NCI-H774 (cell line): Measurements from ENCODE around the gene ZNF362.

Source experiments
- DNase-seq: peaks from one replicate; lab custom pipeline; 2025; lab: John Stamatoyannopoulos, UW

ZNF362 gene

DNA sequence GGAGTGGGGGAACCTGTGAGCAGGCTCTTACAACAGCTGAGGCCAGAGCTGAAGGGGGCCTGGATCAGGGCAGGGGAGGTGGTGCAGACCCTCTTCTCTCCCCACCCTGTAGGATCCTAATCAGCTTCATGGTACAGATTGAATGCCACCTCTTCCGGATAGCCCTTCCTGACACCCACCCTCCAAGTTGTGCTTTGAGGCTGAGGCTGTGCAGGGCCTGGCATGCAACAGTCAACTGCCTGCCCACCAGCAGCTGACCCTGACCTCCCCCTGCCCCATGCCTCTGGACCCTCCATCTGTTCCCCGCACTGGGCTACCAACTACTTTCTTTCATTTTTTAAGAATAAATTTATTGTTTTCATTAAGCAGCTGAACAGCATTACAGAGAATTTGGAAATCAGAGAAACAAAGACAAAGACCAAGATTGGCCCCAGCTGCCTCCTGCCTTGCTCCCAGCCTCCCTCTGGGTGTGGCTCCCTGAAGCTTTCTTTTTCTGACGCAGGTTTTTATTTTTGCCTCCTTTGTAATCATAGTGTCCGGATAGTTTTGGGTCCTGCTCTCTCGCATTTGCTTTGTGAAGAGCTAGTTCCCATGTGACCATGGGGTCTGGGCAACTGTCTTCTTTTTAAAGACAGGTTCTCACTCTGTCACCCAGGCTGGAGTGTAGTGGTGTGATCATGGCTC lies 12.8 kb downstream of the ZNF362 start:
- no peak for DNase-seq

DNA sequence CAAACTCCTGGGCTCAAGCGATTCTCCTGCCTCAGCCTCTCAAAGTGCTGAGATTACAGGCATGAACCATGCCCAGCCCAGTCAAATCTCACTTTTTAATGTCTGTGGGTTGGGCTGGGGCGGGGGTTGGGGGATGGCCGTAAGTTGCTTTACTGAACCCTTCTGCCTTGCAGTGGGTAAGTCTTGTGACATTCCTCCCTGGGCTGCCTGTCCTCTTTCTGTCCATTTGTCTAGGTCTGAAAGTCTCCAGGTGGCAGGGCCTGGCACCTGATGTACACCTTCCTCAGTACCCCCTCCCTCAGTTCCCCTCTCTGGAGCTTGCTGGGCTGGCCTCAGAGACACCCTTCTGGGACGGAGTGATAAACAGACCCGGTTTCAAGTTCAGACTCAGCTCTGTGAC lies 13.3 kb downstream of the ZNF362 start:
- no peak for DNase-seq

- no peak for DNase-seq
Observed at GRCh38 chr1:33270379-33270778, 14.1 kb downstream of the ZNF362 start.

DNA sequence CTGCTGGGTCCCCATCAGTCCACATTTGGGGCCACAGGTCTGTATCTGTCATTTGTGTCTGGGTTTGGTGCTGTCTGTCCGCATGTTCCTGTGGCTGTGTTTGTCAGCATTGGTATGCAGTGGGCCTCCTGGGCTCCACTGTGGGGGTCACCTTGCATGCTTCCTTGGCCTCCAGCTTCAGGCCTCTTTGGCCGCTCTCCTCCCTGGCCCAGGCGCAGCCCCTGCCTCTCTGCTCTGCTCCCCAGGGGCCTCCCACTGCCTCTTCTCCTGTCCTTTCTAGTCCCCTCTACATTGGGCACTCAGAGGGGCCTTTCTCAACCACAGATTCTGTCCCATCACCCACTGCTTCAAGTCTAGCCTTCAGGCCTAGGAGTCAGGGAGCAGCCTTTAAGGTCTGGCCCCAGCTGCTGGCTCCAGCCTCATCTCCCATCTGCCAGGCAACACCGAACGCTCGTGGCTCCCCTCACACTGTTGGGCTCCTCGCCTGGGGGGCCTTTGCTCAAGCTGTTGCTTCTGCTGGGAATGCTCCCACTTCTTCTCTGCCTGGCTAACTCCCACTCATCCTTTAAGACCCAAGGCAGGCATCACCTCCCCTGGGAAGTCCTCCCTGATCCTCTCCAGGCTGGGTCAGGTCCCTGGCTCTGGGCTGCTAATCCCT lies 14.6 kb downstream of the ZNF362 start:
- DNase-seq: no peak

GRCh38 chr1:33271666-33272505 lies 15.6 kb downstream of the ZNF362 start:
- no peak for DNase-seq

DNA sequence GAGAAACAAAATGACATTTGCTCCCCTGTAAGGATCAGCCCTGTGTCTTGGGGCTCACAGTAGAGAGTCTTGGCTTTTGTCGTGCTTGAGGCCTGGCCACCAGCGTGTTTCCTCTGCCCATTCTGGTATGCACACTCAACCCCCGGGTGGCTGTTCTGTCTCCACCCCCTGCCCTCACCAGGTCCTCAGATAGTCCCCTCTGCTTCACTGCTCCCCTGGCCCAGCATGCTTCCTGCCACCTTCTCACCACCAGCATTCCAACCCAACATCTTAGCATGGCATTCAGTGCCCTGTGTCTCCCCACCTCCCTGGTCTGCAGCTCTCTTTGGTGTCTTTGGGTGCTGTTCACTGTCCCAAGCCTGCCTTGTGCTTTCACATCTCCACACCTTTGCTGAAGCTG lies 16.2 kb downstream of the ZNF362 start:
- no peak for DNase-seq

GRCh38 chr1:33272930-33273329 lies 16.6 kb downstream of the ZNF362 start:
- no peak for DNase-seq

GRCh38 chr1:33273406-33273805 lies 17.1 kb downstream of the ZNF362 start:
- no peak for DNase-seq

DNA sequence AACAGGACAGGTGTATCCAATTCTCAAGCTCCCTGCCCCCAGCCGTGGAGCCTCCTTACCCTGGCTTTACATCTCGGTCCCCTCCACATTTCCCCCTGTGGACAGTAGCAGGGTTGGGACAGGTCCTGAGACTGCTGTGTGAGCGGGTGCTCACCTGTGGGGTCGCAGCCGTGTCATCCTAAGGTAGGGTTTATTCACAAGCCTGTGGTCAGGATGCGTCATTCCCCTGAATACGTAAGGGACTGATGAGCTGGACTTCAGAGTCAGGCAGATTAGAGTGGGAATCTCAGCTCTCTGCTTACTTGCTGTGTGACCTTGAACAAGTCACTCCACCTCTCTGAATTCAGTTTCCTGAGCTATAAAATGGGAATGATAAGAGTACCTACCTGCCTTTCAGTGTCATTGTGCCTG lies 17.7 kb downstream of the ZNF362 start:
- no peak for DNase-seq

DNA sequence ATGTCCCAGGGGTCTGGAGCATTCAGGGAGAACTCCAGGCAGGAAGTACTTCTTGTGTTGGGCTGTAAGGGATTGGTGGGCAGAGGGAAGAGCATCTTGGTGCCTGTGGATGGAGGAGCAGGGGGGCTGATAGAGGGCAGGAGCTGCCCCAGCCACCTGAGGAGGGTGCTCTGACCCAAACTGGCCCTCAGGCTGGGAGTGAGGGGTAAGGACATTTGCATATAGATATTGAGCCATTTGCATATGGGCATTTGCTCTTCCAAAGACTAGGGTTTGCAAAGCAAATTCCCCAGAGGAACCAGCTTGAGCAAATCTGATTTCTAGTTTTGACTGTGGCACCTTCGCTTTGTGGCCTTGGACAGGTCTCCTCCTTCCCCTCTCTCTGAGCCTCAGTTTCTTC lies 18.2 kb downstream of the ZNF362 start:
- no peak for DNase-seq

DNA sequence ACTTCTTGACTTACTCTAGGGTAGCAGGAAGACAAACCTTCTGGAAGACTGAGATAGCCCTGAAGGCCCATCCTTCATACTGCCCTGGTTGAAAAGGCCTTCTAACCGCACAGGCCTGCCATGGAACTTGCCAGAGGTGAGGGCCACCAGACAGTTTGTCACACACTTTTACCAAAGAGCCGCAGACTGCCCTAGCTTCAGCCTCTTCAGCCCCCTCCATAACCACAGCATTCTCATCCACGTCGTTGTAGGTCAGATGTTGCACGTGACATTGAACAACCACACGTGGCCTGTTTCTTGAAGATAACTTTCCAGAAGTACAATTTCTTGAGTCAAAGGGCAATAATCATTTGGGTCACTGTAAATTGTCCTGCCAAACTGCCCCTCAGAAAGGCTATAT lies 18.9 kb downstream of the ZNF362 start:
- DNase-seq: no peak

GRCh38 chr1:33275706-33276572 lies 19.6 kb downstream of the ZNF362 start:
- no peak for DNase-seq

DNA sequence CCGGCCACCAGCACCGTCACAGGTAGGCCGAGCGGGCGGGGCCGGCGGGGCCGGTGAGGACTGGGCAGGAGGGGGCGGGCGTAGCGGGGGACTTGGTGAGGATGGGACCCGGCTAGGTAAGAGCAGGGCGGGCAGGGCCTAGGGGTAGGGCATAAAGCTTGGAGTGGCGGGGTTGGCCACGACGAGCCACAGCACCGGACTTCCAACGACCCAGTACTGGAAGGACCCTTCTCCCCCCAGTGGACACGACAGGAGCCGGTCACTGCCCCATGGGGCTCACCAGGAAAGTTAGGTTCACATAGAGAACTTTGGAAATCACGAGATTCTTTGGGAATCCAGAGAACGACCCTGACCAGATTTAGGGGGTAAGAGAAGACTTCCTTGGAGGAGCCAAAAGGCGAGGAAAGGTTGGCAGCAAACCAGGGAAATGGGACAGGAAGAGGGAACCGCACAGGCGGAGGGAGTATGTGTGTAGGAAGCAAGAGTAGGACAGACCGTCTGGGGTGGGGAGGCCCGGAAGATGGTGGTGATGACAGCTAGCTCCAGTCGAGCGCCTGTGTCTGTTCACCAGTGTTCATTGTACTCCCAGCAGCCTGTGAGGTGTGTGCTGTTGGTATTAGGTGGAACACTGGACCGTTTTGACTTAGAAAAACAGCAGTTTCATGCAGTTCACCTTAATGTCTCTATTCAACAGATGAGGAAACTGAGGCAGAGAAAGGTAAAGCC lies 20.4 kb downstream of the ZNF362 start:
- DNase-seq: no peak

DNA sequence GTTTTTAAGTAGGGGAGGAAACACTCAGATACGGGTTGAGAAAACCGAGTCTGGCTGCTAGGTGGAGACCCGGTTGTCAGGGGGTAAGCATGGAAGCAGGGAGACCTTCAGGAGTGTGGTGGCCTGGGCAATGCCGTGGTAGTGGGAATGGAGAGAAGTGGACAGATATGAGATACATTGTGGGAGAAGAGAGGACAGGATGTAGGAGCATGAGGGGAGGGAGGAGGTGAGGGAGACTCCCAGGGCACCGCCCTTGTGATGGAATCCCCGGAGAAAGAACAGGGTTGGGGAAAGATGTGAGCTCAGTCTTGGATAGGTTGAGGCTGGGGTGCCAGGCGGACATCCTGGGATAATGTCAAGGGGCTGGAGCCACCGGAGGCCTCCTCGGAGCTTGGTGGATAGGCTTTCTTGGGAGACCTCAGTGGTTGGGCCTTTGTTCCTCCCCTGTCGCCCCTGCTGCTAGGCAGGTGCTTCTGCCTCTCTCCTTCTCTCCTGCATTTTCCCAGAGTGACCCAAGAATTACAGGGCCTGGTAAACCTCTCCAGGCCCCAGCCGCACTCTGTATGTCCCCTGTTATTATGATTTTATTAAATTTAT lies 21.3 kb downstream of the ZNF362 start:
- DNase-seq: no peak

DNA sequence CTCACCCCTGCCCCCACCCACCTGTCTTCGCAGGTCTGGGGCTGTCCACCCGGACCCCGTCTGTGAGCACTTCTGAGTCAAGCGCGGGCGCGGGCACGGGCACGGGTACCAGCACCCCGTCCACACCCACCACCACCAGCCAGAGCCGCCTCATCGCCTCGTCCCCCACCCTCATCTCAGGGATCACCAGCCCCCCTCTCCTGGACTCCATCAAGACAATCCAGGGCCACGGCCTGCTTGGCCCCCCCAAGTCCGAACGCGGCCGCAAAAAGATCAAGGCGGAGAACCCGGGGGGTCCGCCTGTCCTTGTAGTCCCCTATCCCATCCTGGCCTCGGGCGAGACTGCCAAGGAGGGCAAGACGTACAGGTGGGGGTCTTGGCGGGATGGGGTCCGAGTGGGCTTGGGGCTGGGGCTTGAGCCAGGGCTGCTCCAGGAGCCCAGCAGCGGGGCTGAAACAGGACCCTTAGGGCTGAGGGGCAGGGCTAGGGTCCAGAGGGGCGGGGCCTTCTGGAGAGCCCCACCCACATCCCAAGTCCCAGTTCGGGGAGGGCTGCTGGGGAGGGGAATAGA lies 23.9 kb downstream of the ZNF362 start:
- DNase-seq: no peak

DNA sequence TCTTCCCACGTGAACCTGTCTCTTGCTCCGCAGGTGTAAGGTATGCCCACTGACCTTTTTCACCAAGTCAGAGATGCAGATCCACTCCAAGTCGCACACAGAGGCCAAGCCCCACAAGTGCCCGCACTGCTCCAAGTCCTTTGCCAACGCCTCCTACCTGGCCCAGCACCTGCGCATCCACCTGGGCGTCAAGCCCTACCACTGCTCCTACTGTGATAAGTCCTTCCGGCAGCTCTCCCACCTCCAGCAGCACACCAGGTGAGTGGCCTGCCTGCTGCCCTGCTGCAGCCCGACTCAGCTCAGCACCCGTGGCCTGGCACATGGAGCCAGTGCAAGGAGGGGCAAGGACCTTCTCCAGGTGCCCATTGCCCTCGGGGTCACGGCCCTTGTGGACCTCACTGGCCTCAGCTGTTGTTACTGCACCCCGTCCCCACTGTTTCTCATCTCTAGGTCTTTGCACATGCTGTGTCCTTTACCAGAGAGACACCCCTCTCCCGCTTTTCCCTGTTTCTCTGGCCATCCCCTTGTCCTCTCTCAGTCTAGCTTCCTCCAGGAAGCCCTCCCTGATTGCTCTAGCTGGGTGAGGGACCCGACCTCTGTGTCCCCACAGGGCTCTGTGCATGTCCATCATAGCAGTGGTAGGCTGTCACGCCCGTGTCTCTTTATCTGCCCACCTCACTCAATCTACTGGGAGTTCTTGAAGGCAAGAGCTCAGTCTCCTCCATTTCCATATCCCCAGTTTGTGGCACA lies 25.4 kb downstream of the ZNF362 start:
- no peak for DNase-seq

DNA sequence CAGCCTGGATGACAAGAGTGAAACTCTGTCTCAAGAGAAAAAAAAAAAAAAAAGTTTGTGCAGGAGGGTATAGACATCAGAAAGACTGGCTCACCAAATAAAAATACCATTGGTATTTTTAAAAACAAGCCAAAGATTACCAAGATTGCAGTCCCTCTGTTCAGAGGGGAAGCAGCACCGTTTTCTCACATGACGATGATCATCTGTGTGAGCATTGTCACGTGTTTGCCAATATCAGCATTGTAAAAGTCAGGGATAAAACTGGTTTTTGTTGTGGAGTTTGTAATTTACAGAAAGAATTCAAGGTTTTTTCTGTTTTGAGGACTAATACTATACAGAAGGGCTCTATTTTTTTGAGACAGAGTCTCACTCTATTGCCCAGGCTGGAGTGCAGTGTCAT lies 26.5 kb downstream of the ZNF362 start:
- no peak for DNase-seq

- no peak for DNase-seq
Observed at GRCh38 chr1:33284049-33284448, 27.8 kb downstream of the ZNF362 start.

GRCh38 chr1:33286451-33287185 lies 30.3 kb downstream of the ZNF362 start:
- DNase-seq: no peak
